ENCODE data around the gene GALM.

DNA sequence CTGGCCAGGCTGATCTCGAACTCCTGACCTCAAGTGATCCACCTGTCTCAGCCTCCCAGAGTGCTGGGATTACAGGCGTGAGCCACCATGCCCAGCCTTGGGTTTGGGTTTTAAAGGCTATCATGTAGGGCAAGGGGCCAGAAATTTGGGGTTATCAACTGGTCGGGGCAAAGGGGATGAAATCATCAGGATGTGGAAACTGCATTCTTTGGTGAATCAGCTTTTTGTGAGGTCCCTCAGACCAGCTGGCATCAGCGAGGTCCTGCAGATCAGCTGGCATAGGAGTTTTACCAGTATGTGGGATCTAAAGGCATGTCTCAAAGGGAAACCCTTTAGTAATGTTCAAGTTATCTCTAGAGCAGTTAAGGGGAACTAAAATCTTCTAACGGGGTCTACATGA, 105.7 kb downstream of the GALM start:
- TF ChIP-seq CTCF (IDR thresholded peaks at IDR 0.05) (no peak), POLR2A (IDR thresholded peaks at IDR 0.05; ENCODE audit: low read length) (no peak), RFX5 (IDR thresholded peaks at IDR 0.05) (no peak), REST (IDR thresholded peaks at IDR 0.05) (no peak), MYC (IDR thresholded peaks at IDR 0.05; ENCODE audit: borderline replicate concordance, low read length) (no peak), NR3C1 (IDR thresholded peaks at IDR 0.05) (no peak), TFCP2L1 (CRISPR knock-in tag; IDR thresholded peaks at IDR 0.05) (no peak), ZNF302 (CRISPR knock-in tag; IDR thresholded peaks at IDR 0.05) (no peak), CHD4 (IDR thresholded peaks at IDR 0.05; ENCODE audit: borderline replicate concordance) (no peak), EP300 (IDR thresholded peaks at IDR 0.05) (no peak)
- TF ChIP-seq, protein P1, sequence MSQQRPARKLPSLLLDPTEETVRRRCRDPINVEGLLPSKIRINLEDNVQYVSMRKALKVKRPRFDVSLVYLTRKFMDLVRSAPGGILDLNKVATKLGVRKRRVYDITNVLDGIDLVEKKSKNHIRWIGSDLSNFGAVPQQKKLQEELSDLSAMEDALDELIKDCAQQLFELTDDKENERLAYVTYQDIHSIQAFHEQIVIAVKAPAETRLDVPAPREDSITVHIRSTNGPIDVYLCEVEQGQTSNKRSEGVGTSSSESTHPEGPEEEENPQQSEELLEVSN (IDR thresholded peaks at IDR 0.05; ENCODE audit: borderline replicate concordance, low read depth), result no peak
- TF ChIP-seq, protein P2, sequence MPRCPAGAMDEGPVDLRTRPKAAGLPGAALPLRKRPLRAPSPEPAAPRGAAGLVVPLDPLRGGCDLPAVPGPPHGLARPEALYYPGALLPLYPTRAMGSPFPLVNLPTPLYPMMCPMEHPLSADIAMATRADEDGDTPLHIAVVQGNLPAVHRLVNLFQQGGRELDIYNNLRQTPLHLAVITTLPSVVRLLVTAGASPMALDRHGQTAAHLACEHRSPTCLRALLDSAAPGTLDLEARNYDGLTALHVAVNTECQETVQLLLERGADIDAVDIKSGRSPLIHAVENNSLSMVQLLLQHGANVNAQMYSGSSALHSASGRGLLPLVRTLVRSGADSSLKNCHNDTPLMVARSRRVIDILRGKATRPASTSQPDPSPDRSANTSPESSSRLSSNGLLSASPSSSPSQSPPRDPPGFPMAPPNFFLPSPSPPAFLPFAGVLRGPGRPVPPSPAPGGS (IDR thresholded peaks at IDR 0.05), result no peak
